AG09319 (cell line): ENCODE measurements around the gene ZNF106.
A peak's percentile ranks its signal among the peaks of the same experiment; 100 is the strongest.

ENCODE experiments used
- DNase-seq: peaks from one replicate; pipeline ENCODE4 v3.0.0-alpha.2; 2010; ENCODE audit warnings: low read depth; ENCODE audit errors: extremely low read depth
- TF ChIP-seq, protein P1 (sequence below): IDR thresholded peaks from 2 replicates; pipeline ENCODE4 v1.5.1; 2011; ENCODE audit warnings: low read depth, mild to moderate bottlenecking, inconsistent platforms, low read length, moderate library complexity

ZNF106 gene

DNA sequence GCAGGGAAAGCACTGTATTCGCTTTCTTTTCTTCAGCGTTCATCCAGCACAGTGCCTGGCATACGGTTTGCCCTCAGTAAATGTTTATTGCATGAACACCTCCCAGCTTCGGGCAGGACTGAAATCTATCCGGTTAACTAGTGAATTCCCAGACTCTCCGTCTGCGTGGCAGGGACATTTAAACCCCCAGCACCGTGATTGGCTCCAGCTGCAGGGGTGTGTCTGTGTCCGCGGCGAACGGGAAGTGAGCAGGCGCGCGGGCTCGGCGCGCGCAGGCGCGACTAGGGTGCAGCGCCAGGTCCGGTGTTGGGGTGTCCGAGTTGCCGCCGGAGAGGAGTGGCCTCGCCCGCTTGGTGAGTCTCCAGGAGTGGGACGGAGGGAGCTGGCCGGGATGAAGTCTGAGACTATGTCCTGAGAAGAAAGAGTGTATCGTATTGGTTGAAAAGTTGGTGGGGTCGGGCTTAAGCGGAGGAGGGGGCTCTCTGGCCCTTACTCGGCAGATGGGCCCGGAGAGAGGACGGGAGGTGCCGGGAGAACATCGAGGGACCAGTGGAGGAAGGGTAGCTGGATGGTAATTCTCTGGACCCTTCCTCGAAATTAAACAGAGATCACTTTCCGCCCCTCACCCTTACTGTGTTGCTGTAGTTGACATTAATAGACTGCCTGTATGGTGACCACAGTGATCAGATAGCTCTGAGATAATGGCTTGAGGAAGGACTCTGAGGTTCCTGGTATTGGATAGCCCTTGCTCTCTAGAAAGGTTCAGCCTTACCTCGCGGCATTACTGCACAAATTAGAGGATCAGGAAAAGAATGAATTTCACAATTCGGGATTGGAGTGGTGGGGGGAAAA is 4.6 kb upstream of the ZNF106 start, which contains the start of gene SNAP23:
TSS of gene SNAP23 (plus strand) at position 274 of the 852 bp plus-strand sequence. CDS start 16,213 bp downstream, outside the sequence.
- peak; percentile 92 for DNase-seq
- TF ChIP-seq, protein P1, sequence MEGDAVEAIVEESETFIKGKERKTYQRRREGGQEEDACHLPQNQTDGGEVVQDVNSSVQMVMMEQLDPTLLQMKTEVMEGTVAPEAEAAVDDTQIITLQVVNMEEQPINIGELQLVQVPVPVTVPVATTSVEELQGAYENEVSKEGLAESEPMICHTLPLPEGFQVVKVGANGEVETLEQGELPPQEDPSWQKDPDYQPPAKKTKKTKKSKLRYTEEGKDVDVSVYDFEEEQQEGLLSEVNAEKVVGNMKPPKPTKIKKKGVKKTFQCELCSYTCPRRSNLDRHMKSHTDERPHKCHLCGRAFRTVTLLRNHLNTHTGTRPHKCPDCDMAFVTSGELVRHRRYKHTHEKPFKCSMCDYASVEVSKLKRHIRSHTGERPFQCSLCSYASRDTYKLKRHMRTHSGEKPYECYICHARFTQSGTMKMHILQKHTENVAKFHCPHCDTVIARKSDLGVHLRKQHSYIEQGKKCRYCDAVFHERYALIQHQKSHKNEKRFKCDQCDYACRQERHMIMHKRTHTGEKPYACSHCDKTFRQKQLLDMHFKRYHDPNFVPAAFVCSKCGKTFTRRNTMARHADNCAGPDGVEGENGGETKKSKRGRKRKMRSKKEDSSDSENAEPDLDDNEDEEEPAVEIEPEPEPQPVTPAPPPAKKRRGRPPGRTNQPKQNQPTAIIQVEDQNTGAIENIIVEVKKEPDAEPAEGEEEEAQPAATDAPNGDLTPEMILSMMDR = no peak

DNA sequence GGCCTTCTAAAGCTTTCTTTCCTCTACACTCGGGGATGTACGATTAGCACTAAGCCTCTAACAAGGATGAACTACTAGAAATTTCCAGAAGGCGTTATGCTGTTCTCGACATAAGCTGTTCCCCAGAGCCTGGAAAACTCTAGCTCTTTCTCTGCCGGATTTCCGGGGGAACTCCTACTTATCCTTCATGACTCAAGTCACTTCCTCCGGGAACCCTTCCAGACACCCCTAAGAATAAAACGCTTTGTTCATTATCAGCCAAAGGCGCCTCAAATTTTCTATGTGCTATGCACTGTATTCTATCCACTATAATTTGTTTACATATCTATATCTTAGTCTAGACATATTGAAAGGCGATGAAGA is 4.0 kb upstream of the ZNF106 start:
- DNase-seq = no peak
- TF ChIP-seq, protein P1 = no peak

DNA sequence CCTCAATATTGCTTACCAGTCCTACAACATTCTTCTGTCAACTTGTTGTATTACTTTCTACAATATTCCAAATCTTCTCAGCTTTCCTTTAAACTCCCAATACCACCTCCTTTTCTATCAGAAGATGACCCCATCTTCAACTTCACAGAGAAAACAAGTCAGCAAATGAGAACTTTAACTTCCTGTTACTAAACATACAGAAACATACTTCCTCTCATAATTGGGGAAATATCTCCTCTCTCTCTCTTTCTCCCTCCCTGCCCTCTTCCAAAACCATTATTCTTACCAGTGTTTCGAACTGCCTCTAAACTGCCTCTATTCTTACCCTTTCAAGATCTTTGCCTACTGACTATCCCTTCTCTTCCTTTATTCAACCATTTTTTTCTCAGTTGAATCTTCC is 2.7 kb upstream of the ZNF106 start:
- no peak for DNase-seq
- TF ChIP-seq, protein P1 = no peak

DNA sequence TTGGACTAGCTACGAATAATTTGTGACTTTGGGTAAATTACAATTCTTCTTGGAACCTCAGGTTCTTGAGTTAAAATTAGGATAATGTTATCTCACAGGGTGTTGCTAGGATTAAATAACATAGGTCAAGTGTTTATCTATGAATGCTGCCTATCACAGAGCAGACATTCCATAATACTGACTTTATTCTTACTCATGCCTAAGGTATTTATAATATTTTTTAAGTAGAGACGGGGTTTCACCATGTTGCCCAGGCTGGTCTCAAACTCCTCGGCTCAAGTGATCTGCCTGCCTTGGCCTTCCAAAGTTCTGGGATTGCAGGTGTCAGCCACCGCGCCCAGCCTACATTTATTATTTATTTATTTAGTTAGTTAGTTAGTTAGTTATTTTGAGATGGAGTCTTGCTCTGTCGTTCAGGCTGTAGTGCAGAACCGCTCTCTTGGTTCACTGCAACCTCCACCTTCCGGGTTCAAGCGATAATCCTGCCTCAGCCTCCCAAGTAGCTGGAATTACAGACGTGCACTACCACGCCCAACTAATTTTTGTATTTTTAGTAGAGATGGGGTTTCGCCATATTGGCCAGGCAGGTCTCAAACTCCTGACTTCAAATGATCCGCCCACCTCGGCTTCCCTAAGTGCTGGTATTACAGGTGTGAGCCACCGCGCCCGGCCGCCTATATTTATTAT is 741 bp upstream of the ZNF106 start:
- DNase-seq = no peak
- TF ChIP-seq, protein P1 = no peak

DNA sequence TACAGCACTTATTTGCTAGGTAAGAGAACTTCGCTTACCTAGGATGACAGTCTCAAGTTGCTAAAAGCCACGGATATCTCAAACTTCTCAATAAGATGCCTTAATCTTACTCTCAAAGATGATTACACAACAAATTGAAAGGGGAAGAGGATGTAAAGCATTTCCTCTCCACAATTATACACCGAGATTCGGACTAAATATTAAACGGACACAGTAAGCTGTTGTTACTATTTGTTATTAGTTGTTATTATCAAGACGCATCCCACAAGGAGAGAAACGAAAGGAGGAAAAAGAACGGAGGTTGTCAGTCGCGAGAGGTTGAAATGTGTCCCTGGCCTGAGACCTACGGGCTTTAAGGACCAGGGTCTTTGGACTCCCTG is 660 bp downstream of the ZNF106 start:
- TF ChIP-seq, protein P1 = no peak
- DNase-seq = no peak

DNA sequence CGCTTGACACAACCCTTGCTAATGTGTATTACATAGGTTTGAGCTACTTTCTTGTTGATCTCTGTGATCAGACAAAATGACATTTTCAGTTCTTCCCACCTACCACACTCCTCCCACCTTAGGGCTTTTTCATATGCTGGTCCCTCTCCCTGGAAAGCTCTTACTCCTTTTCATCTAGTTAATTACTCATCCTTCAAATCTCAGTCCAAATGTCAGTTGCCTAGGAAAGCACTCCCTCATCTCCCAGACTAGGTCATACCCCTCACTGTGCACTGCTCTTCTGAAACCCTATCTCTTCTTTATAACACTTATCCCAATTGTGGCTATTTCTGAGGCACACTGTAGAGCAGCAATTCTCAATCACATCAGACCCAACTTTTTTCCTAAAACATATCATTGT is 7.3 kb downstream of the ZNF106 start:
- TF ChIP-seq, protein P1 = no peak
- no peak for DNase-seq

DNA sequence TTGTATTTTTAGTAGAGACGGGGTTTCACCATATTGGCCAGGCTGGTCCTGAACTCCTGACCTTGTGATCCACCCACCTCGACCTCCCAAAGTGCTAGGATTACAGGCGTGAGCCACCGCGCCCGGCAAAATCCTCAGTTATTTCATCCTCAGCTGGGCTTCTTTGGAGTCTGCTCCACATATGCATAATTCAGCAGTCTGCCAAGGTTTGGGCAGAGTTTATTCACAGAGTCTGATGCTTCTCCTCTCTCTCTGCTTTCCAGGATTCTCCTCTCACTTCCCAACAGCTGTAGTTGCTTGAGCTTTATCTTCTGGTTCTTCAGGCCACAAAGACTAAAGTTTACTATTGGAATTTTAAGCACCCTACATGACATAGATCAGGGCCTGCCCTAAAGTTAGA is 8.2 kb downstream of the ZNF106 start:
- TF ChIP-seq, protein P1 = no peak
- no peak for DNase-seq
